Nephron (organoid): ENCODE results near the gene CYP4A11.
"Not testable (repeated sequence)": the region's sequence is repeated elsewhere in the genome, so short reads cannot be mapped to it uniquely, and the experiment has no call there.

Experiments used
- H3K27ac Mint-ChIP-seq, 3 experiments: 2 replicates each; pipeline ENCODE4 v1.8.0; 2020; ENCODE audit warnings: mixed read lengths in 3 of 3, mild to moderate bottlenecking in 2 of 3, moderate library complexity in 1 of 3
- H3K27me3 Mint-ChIP-seq: 2 replicates; pipeline ENCODE4 v1.8.0; 2021; ENCODE audit warnings: low read depth, mild to moderate bottlenecking, moderate library complexity, mixed read lengths
- H3K36me3 Mint-ChIP-seq: 2 replicates; pipeline ENCODE4 v1.8.0; 2020; ENCODE audit warnings: low read depth, mixed read lengths
- H3K4me1 Mint-ChIP-seq: 2 replicates; pipeline ENCODE4 v1.8.0; 2020; ENCODE audit warnings: mixed read lengths
- H3K4me3 Mint-ChIP-seq, 3 experiments: 2 replicates each; pipeline ENCODE4 v1.8.0; 2020; ENCODE audit warnings: mild to moderate bottlenecking in 3 of 3, mixed read lengths in 3 of 3, moderate library complexity in 2 of 3
- H3K9me3 Mint-ChIP-seq: 2 replicates; pipeline ENCODE4 v1.8.0; 2020; ENCODE audit warnings: mixed read lengths
- TF ChIP-seq, protein P1 (sequence below), 3 experiments: fragments of 200-600 bp; sonication (generic); IDR thresholded peaks; one replicate each; pipeline ENCODE4 v1.5.0; 2021; ENCODE audit warnings: antibody characterized with exemption in 3 of 3; ENCODE audit not compliant: unreplicated experiment in 3 of 3

CYP4A11 gene, protein sequence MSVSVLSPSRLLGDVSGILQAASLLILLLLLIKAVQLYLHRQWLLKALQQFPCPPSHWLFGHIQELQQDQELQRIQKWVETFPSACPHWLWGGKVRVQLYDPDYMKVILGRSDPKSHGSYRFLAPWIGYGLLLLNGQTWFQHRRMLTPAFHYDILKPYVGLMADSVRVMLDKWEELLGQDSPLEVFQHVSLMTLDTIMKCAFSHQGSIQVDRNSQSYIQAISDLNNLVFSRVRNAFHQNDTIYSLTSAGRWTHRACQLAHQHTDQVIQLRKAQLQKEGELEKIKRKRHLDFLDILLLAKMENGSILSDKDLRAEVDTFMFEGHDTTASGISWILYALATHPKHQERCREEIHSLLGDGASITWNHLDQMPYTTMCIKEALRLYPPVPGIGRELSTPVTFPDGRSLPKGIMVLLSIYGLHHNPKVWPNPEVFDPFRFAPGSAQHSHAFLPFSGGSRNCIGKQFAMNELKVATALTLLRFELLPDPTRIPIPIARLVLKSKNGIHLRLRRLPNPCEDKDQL

DNA sequence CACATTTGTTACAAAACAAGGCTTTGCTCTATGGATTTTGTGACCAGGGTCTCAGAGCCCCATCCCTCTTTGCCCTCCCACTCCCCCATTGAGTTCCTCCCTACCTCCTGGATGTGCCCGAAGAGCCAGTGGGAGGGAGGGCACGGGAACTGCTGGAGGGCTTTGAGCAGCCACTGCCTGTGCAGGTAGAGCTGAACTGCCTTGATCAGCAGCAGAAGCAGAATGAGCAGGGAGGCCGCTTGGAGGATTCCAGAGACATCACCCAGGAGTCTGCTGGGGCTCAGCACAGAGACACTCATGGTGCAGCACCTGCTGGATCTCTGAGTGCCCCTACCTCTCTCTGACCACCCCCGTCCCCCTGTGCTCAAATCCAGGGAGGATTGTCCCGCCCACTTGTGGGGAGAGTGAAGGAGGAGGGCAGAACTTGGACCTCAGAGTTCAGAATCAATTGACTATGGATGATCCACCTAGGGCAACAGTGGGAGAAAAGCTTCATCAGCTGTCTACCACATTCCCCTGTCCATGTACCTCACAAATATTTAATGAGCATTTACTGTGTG is at the start of gene CYP4A11:
TSS of gene CYP4A11 (minus strand) at position 342 of the 560 bp plus-strand sequence. CDS start at position 299, 43 bp downstream.
- Mint-ChIP-seq H3K27me3 (peaks cover 34% of the 10 kb centered on the region), H3K27ac (peak within 1 kb of the TSS in 1 of 3 experiments; percentile 50), H3K9me3 (peaks cover 2% of the 10 kb centered on the region), H3K4me1 (no peaks in the 10 kb centered on the region), H3K4me3 (no peak within 1 kb of the TSS), H3K36me3 (no peaks in the 10 kb centered on the region)
- TF ChIP-seq, protein P1, sequence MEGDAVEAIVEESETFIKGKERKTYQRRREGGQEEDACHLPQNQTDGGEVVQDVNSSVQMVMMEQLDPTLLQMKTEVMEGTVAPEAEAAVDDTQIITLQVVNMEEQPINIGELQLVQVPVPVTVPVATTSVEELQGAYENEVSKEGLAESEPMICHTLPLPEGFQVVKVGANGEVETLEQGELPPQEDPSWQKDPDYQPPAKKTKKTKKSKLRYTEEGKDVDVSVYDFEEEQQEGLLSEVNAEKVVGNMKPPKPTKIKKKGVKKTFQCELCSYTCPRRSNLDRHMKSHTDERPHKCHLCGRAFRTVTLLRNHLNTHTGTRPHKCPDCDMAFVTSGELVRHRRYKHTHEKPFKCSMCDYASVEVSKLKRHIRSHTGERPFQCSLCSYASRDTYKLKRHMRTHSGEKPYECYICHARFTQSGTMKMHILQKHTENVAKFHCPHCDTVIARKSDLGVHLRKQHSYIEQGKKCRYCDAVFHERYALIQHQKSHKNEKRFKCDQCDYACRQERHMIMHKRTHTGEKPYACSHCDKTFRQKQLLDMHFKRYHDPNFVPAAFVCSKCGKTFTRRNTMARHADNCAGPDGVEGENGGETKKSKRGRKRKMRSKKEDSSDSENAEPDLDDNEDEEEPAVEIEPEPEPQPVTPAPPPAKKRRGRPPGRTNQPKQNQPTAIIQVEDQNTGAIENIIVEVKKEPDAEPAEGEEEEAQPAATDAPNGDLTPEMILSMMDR (IDR thresholded peaks at IDR 0.05; ENCODE audit: unreplicated experiment in 3 of 3), result no peak

DNA sequence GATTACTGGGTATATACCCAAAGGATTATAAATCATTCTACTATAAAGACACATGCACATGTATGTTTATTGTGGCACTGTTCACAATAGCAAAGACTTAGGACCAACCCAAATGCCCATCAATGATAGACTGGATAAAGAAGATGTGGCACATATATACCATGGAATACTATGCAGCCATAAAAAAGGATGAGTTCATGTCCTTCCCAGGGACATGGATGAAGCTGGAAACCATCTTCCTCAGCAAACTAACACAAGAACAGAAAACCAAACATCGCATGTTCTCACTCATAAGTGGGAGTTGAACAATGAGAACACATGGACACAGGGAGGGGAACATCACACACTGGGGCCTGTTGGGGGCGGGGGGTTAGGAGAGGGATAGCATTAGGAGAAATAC is 49.3 kb upstream of the CYP4A11 start:
- H3K4me1 Mint-ChIP-seq, H3K36me3 Mint-ChIP-seq, H3K4me3 Mint-ChIP-seq, H3K27ac Mint-ChIP-seq, H3K9me3 Mint-ChIP-seq: not testable (repeated sequence)
- H3K27me3 Mint-ChIP-seq, result peaks cover 12% of the 10 kb centered on the region

DNA sequence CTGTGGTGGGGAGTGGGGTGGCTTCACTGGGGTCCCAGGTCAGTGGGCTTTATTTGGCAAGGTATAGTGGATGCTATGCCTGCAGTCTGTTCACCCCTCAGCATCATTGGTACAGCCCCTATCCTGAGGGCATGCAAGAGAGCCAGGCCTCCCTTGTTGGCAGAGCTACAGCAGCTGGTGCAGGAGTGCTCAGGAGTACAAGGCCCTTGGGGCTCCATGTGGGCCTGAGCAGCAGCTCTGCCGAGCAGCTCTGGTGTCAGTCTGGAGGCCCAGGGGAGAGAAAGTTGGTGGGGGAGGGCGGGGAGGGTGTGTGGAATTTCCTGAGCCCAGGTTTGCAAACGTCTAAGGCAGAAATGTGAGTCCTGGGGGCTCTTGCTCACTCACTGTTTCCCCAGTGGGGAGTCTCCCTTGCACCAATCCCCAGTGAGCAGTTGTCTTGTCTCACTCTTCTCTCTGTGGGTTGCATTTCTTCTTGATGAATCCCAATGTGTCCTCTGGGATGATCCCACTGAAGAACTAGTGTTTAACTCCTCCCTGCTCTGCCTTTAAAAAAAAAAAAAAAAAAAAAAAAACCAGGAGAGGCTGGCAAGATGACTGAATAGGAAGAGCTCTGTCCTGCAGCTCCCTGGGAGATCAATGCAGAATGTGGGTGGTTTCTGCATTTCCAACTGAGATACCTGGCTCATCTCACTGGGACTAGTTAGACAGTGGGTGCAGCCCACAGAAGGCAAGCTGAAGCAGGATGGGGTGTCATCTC is 42.7 kb upstream of the CYP4A11 start:
- peaks cover 14% of the 10 kb centered on the region for H3K27me3 Mint-ChIP-seq
- peaks cover 23% of the 10 kb centered on the region for H3K9me3 Mint-ChIP-seq
- no peaks in the 10 kb centered on the region for H3K36me3 Mint-ChIP-seq
- no peak overlapping the region for H3K27ac Mint-ChIP-seq
- no peak overlapping the region for H3K4me3 Mint-ChIP-seq
- H3K4me1 Mint-ChIP-seq, result no peaks in the 10 kb centered on the region
- TF ChIP-seq, protein P1 (IDR thresholded peaks at IDR 0.05; ENCODE audit: unreplicated experiment in 3 of 3), result no peak

DNA sequence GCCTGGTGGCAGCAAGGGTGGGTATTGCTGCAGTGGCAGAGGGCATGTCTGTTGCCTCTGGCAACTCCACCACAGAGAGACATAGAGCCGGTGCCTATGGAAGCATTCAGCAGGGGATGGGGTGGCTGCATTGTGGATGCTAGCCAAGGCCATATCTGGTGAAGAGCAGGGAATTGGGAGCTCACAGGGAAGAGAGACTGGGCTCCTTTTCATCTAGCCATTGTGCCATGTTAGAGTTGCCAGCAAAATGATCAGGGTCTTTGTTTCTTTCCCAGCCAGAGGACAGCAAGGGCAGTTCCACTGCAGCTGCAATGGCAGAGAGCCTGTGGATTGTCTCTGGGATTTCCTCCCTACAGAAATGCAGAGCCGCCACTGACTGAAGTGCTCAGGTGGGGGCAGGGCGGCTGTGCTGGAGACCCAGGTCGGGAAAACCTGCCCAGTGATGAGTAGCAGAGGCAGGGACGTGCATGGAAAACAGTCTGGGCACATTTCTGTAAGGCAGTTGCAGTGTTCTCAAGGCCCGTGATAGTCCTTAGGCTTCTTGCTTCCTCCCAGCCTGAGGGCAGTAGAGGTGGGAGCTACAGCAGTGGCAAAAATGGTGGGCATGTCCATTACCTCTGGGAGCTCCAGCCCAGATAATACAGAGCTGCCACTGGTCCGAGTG is 42.0 kb upstream of the CYP4A11 start:
- Mint-ChIP-seq H3K36me3 (no peaks in the 10 kb centered on the region), H3K4me3 (no peak overlapping the region), H3K27me3 (peaks cover 14% of the 10 kb centered on the region), H3K9me3 (peaks cover 26% of the 10 kb centered on the region), H3K27ac (no peak overlapping the region), H3K4me1 (no peaks in the 10 kb centered on the region)
- TF ChIP-seq, protein P1 (IDR thresholded peaks at IDR 0.05; ENCODE audit: unreplicated experiment in 3 of 3), result no peak

DNA sequence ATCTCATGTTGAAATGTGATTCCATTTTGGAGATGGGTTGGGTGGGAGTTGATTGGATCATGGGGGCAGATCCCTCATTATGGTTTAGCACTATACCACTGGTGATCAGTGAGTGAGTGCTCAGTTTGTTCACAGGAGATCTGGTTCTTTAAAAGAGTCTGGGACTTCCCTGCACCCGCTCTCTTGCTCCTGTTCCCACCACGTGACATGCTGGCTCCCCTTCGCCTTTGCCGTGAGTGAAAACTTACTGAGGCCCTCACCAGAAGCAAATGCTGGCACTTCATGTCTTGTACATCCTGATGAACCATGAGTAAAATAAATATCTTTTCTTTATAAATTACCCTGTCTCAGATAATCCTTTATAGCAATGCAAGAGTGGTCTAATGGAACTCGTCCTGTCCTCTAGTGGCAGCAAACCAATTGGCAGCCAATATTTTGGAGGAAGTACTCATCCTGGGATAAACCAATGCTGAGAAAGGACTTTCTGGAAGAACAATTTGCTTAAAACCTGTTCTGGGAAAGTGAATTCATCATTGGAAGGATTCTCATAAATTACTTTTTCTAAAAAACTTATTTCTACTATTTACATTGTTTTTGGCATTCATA is 27.8 kb upstream of the CYP4A11 start:
- Mint-ChIP-seq H3K4me1 (no peaks in the 10 kb centered on the region), H3K27ac (no peak overlapping the region), H3K36me3 (no peaks in the 10 kb centered on the region), H3K9me3 (peaks cover 4% of the 10 kb centered on the region), H3K4me3 (no peak overlapping the region), H3K27me3 (peaks cover 17% of the 10 kb centered on the region)
- TF ChIP-seq, protein P1 (IDR thresholded peaks at IDR 0.05; ENCODE audit: unreplicated experiment in 3 of 3), result peak in 1 of 3 experiments; percentile 8

DNA sequence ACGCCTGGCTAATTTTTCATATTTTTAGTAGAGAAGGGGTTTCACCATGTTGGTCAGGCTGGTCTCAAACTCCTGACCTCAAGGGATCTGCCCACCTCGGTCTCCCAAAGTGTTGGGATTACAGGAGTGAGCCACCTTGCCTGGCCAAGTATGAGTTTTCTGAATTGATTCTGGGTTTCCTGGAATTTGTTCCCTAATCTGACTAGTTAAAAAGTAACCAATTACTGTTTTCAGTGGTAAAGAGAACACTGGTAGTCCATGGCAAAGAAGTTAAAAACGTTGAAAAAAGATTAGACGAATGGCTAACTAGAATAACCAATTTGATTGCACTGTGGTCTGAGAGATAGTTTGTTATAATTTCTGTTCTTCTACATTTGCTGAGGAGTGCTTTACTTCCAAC is 21.0 kb upstream of the CYP4A11 start:
- H3K27me3 Mint-ChIP-seq, result peaks cover 18% of the 10 kb centered on the region
- H3K4me1 Mint-ChIP-seq, H3K36me3 Mint-ChIP-seq, H3K4me3 Mint-ChIP-seq, H3K9me3 Mint-ChIP-seq: not testable (repeated sequence)
- H3K27ac Mint-ChIP-seq, result peak overlapping the region in 2 of 3 experiments; percentile 23 to 85
